ENCODE data around the gene MSANTD7.

The MSANTD7 gene

GRCh38 chr10:14838582-14839304 lies 637 bp downstream of the MSANTD7 start:
- TF ChIP-seq CTCF (IDR thresholded peaks at IDR 0.05; ENCODE audit: control insufficient read depth, extremely low read depth, insufficient read depth) = no peak
- H3K4me3 ChIP-seq (ENCODE audit: low read depth, low read length) = peak overlapping the region; percentile 95
- no peak for DNase-seq (ENCODE audit: low read depth)

GRCh38 chr10:14839305-14839695 lies 1.2 kb downstream of the MSANTD7 start:
- H3K4me3 ChIP-seq (ENCODE audit: low read depth, low read length) = peak overlapping the region; percentile 95
- no peak for DNase-seq (ENCODE audit: low read depth)
- no peak for TF ChIP-seq CTCF (IDR thresholded peaks at IDR 0.05; ENCODE audit: control insufficient read depth, extremely low read depth, insufficient read depth)

GRCh38 chr10:14840178-14840577 lies 2.1 kb downstream of the MSANTD7 start:
- no peak for TF ChIP-seq CTCF (IDR thresholded peaks at IDR 0.05; ENCODE audit: control insufficient read depth, extremely low read depth, insufficient read depth)
- no peak for DNase-seq (ENCODE audit: low read depth)
- peak overlapping the region; percentile 95; the same call in 1 of the 2 replicates for H3K4me3 ChIP-seq (ENCODE audit: low read depth, low read length)

GRCh38 chr10:14843327-14843988 lies 5.4 kb downstream of the MSANTD7 start:
- DNase-seq (ENCODE audit: low read depth) = no peak
- no peak overlapping the region for H3K4me3 ChIP-seq (ENCODE audit: low read depth, low read length)
- no peak for TF ChIP-seq CTCF (IDR thresholded peaks at IDR 0.05; ENCODE audit: control insufficient read depth, extremely low read depth, insufficient read depth)

- H3K4me3 ChIP-seq (ENCODE audit: low read depth, low read length) = no peak overlapping the region
- no peak for TF ChIP-seq CTCF (IDR thresholded peaks at IDR 0.05; ENCODE audit: control insufficient read depth, extremely low read depth, insufficient read depth)
- no peak for DNase-seq (ENCODE audit: low read depth)
These were observed 6.8 kb downstream of the MSANTD7 start for GRCh38 chr10:14844948-14845347.

GRCh38 chr10:14852236-14852635 lies 14.1 kb downstream of the MSANTD7 start:
- no peak for TF ChIP-seq CTCF (IDR thresholded peaks at IDR 0.05; ENCODE audit: control insufficient read depth, extremely low read depth, insufficient read depth)
- no peak for DNase-seq (ENCODE audit: low read depth)

More at GRCh38 chr10:14852236-14852635, 14.1 kb downstream of the MSANTD7 start:
- H3K4me3 ChIP-seq (ENCODE audit: low read depth, low read length) = no peak overlapping the region

Measured in LNCaP clone FGC (cell line).